K562 (cell line): ENCODE results near the gene GNGT2. TPM values are rescaled to one million over a fixed set of nuclear protein-coding genes. Genes with fewer than 3 reads are reported as not detected.

Source experiments
- ADNP ChIP-seq: fragments of 200-800 bp; sonication (Bioruptor generic); IDR thresholded peaks from 2 replicates; pipeline ENCODE4 v1.6.1; 2016; ENCODE audit warnings: missing genetic modification characterization, missing compliant biosample characterization
- BCLAF1 ChIP-seq, 2 experiments: fragments of 450-650 bp in 1 of 2; IDR thresholded peaks; 2 replicates each; pipeline ENCODE4 v1.6.1; 2011 to 2017; ENCODE audit warnings: low read depth in 2 of 2, antibody characterized with exemption in 1 of 2, borderline replicate concordance in 1 of 2, low read length in 1 of 2, mild to moderate bottlenecking in 1 of 2, mixed read lengths in 1 of 2; ENCODE audit not compliant: control insufficient read depth in 1 of 2
- TFAP4 ChIP-seq: sonication (generic); formaldehyde crosslinking; IDR thresholded peaks from 2 replicates; pipeline ENCODE4 v1.8.0; 2022; ENCODE audit warnings: missing genetic modification reagents, mild to moderate bottlenecking, moderate library complexity, borderline replicate concordance
- ZNF12 ChIP-seq: sonication (generic); formaldehyde crosslinking; IDR thresholded peaks from 2 replicates; pipeline ENCODE4 v1.4.0; 2020; ENCODE audit warnings: mild to moderate bottlenecking, missing genetic modification reagents
- ZNF830 ChIP-seq: fragments of 250-450 bp; sonication (Bioruptor Pico); IDR thresholded peaks from 2 replicates; pipeline ENCODE4 v1.5.0; 2021; ENCODE audit warnings: mild to moderate bottlenecking
- polyA plus RNA-seq, 8 experiments: library from polyadenylated mRNA; depleted of rRNA in 4 of 8; stranded (reverse) in 5 of 8; unstranded in 3 of 8; fragments of >200 nt; fragmentation: Nextera tagmentation in 2 of 8; fragmentation: Illumina TruSeq in 1 of 8; extraction: Ambion mirVana in 2 of 8; extraction: Trizol in 1 of 8; gene quantifications; 2 replicates each; pipeline versions ENCODE4 v1.2.1 to v1.2.3, GENCODE V29; 2011 to 2014; ENCODE audit warnings: inconsistent platforms in 1 of 8, missing spikeins in 1 of 8
- total RNA-seq, 7 experiments: library from RNA; depleted of rRNA in 6 of 7; stranded (reverse); fragments of >200 nt in 6 of 7; fragmentation: Illumina TruSeq in 2 of 7; extraction: Trizol in 2 of 7; gene quantifications; 2 replicates each; pipeline versions ENCODE4 v1.2.1 to v1.2.3, GENCODE V29; 2011 to 2021; ENCODE audit warnings: low replicate concordance in 1 of 7

Gene GNGT2
- total and polyA plus RNA-seq, 9 of the 15 experiments (the other 6 are each of a cell fraction or from before 2014, with no cell fraction given), result not detected

- TF ChIP-seq TFAP4 (CRISPR knock-in tag) (peak; percentile 85), ADNP (peak; percentile 85), BCLAF1 (IDR thresholded peaks at IDR 0.05; ENCODE audit: borderline replicate concordance in 1 of 2, control insufficient read depth in 1 of 2, low read depth in 2 of 2, low read length in 1 of 2) (peak in 1 of 2 experiments; percentile 78; a peak in 1 of 4 replicates), ZNF12 (CRISPR knock-in tag) (no peak; the same call in 1 of the 2 replicates), ZNF830 (CRISPR knock-in tag) (0 out of 2 replicates have a peak, but pooled peaks have one; percentile 5)
These were observed 18.2 kb downstream of the GNGT2 start (continued) for GRCh38 chr17:49191917-49192741.
